GM12878 (cell line): ENCODE measurements around the gene EXOC8. TPM values are rescaled to one million over a fixed set of nuclear protein-coding genes. Genes with fewer than 3 reads are reported as not detected.

Experiments
- ATAC-seq: fragments of 200-7000 bp; cut with Tn5 transposase; 3 replicates; pipeline ENCODE4 v1.9.1; 2020; ENCODE audit warnings: mild to moderate bottlenecking, moderate library complexity
- BruUV-seq: library from RNA; stranded (reverse); fragments of 400-500 nt; replicated peaks from 2 replicates; lab custom pipeline; 2021; lab: Mats Ljungman, UMichigan
- CTCF ChIA-PET: fragments of 300-600 bp; sonication (Branson Sonifier 250); formaldehyde crosslinking; extraction: SDS; loops from one replicate; lab custom pipeline; 2021; ENCODE audit warnings: inconsistent platforms; lab: Yijun Ruan, JAX
- POLR2A ChIA-PET: fragments of 350-600 bp; formaldehyde crosslinking; extraction: SDS; loops from one replicate; lab custom pipeline; 2021; ENCODE audit warnings: inconsistent platforms; lab: Charles Lee
- RAD21 ChIA-PET: fragments of 300-600 bp; sonication (Branson Sonifier 250); formaldehyde crosslinking; loops from one replicate; lab custom pipeline; 2023; ENCODE audit warnings: antibody characterized with exemption; ENCODE audit not compliant: unreplicated experiment; lab: Charles Lee
- SMC1A ChIA-PET: fragments of 300-600 bp; sonication (Branson Sonifier 250); formaldehyde crosslinking; loops from one replicate; lab custom pipeline; 2023; ENCODE audit not compliant: unreplicated experiment, uncharacterized antibody; lab: Charles Lee
- DNase-seq: peaks from one replicate; pipeline ENCODE4 v3.0.0-alpha.2; 2011; ENCODE audit warnings: low read depth, low spot score
- FAIRE-seq: peaks from 3 replicates; lab custom pipeline; 2011; peaks lifted over from hg19 to GRCh38; lab: Jason Lieb, UNC
- H2AFZ ChIP-seq: 2 replicates; pipeline ENCODE4 v1.6.0; 2011; ENCODE audit warnings: low read depth, low read length, control low read depth; ENCODE audit not compliant: control insufficient read depth
- H3K27ac ChIP-seq: 2 replicates; pipeline ENCODE4 v1.5.1; 2011; ENCODE audit warnings: control low read depth; ENCODE audit not compliant: control insufficient read depth, insufficient read depth
- H3K27me3 ChIP-seq, 2 experiments: replicated peaks in 1 of 2; 2 replicates each; pipeline versions ENCODE4 v1.6.0 to v1.6.1; 2011; ENCODE audit warnings: low read length in 1 of 2; ENCODE audit not compliant: control insufficient read depth in 2 of 2, insufficient read depth in 2 of 2
- H3K36me3 ChIP-seq, 2 experiments: 2 replicates each; pipeline ENCODE4 v1.5.1; 2011; ENCODE audit warnings: low read length in 1 of 2; ENCODE audit not compliant: control insufficient read depth in 2 of 2, insufficient read depth in 2 of 2
- H3K4me1 ChIP-seq: 2 replicates; pipeline ENCODE4 v1.6.1; 2011; ENCODE audit warnings: mild to moderate bottlenecking, low read length, moderate library complexity, mixed read lengths; ENCODE audit not compliant: control insufficient read depth, insufficient read depth
- H3K4me2 ChIP-seq: 2 replicates; pipeline ENCODE4 v1.6.0; 2011; ENCODE audit warnings: control low read depth; ENCODE audit not compliant: control insufficient read depth, insufficient read depth
- H3K4me3 ChIP-seq: fragments of 200-600 bp; sonication (generic); 2 replicates; pipeline ENCODE4 v1.5.1; 2016
- H3K79me2 ChIP-seq: 2 replicates; pipeline ENCODE4 v1.6.0; 2011; ENCODE audit warnings: low read length; ENCODE audit not compliant: control insufficient read depth, insufficient read depth
- H3K9ac ChIP-seq: 2 replicates; pipeline ENCODE4 v1.8.0; 2011; ENCODE audit warnings: low read length, control low read depth, mixed read lengths; ENCODE audit not compliant: control insufficient read depth, insufficient read depth
- H3K9me3 ChIP-seq: replicated peaks from 3 replicates; pipeline ENCODE4 v1.5.1; 2011; ENCODE audit warnings: mild to moderate bottlenecking, low read length; ENCODE audit not compliant: control insufficient read depth, insufficient read depth
- H4K20me1 ChIP-seq: 2 replicates; pipeline ENCODE4 v1.6.0; 2011; ENCODE audit not compliant: control insufficient read depth, insufficient read depth
- CBX5 ChIP-seq: sonication (generic); IDR thresholded peaks from 2 replicates; pipeline ENCODE4 v1.6.1; 2016; ENCODE audit warnings: low read depth, moderate library complexity, mild to moderate bottlenecking, inconsistent platforms
- CEBPZ ChIP-seq: fragments of 150-350 bp; IDR thresholded peaks from 2 replicates; pipeline ENCODE4 v1.6.1; 2016; ENCODE audit warnings: low read depth, low read length
- CHD1 ChIP-seq: IDR thresholded peaks from 2 replicates; pipeline ENCODE4 v1.6.1; 2012; ENCODE audit warnings: low read depth, low read length, improper control_type of control experiment
- IRF3 ChIP-seq: fragments of 450-650 bp; IDR thresholded peaks from 2 replicates; pipeline ENCODE4 v1.6.1; 2014; ENCODE audit warnings: mild to moderate bottlenecking
- IRF4 ChIP-seq: IDR thresholded peaks from 2 replicates; pipeline ENCODE4 v1.6.1; 2011; ENCODE audit warnings: low read depth, low read length
- MTA3 ChIP-seq: IDR thresholded peaks from 2 replicates; pipeline ENCODE4 v1.6.1; 2012; ENCODE audit warnings: low read length, inconsistent platforms, borderline replicate concordance
- NRF1 ChIP-seq: conservative IDR thresholded peaks from 2 replicates; pipeline ENCODE4 v1.6.1; 2011; ENCODE audit warnings: mild to moderate bottlenecking, low read depth, low read length, improper control_type of control experiment
- PAX5 ChIP-seq: IDR thresholded peaks from 2 replicates; pipeline ENCODE4 v1.6.1; 2011; ENCODE audit warnings: low read depth, low read length, borderline replicate concordance
- SIX5 ChIP-seq: IDR thresholded peaks from 2 replicates; pipeline ENCODE4 v1.6.1; 2011; ENCODE audit warnings: mild to moderate bottlenecking, low read depth, low read length, moderate library complexity; ENCODE audit not compliant: severe bottlenecking
- SREBF1 ChIP-seq: IDR thresholded peaks from 2 replicates; pipeline ENCODE4 v1.6.1; 2012; ENCODE audit warnings: mild to moderate bottlenecking, low read length
- SRF ChIP-seq, 2 experiments: IDR thresholded peaks; 2 replicates each; pipeline ENCODE4 v1.6.1; 2011; ENCODE audit warnings: low read depth in 2 of 2, low read length in 2 of 2, mild to moderate bottlenecking in 1 of 2, moderate library complexity in 1 of 2
- YY1 ChIP-seq: IDR thresholded peaks from 2 replicates; pipeline ENCODE4 v1.6.1; 2011; ENCODE audit warnings: low read depth, mild to moderate bottlenecking, low read length
- WGBS: methylation state at CpG from one replicate; pipeline ENCODE4 v1.1.6; 2016; ENCODE audit warnings: low lambda C conversion rate; ENCODE audit not compliant: insufficient replicate concordance, insufficient coverage; ENCODE audit errors: missing lambda C conversion rate; 5-methylcytosine and 5-hydroxymethylcytosine counted together
- in situ Hi-C: fragments of 300-500 bp; cut with MboI; formaldehyde crosslinking; loops from 9 replicates; pipeline ENCODE4 v1.14.3; 2018; ENCODE audit warnings: mixed read lengths
- intact Hi-C: fragments of 100-400 bp; cut with micrococcal nuclease; formaldehyde crosslinking; loops from one replicate; pipeline ENCODE4 v1.14.2; 2022; ENCODE audit not compliant: unreplicated experiment
- polyA plus RNA-seq, 11 experiments: library from polyadenylated mRNA; depleted of rRNA in 4 of 11; unstranded in 6 of 11; stranded (reverse) in 5 of 11; fragments of >200 nt; fragmentation: Nextera tagmentation in 4 of 11; fragmentation: Illumina TruSeq in 1 of 11; extraction: Ambion mirVana in 4 of 11; extraction: Trizol in 1 of 11; gene quantifications; 1 replicate in 1 of 11; 2 replicates in 10 of 11; pipeline versions ENCODE4 v1.2.1 to v1.2.3, GENCODE V29; 2011 to 2016; ENCODE audit warnings: inconsistent platforms in 2 of 11, missing spikeins in 2 of 11, low read depth in 1 of 11
- total RNA-seq, 4 experiments: library from RNA; depleted of rRNA in 3 of 4; stranded (reverse); fragments of >200 nt in 3 of 4; fragmentation: Illumina TruSeq in 1 of 4; extraction: Trizol in 1 of 4; gene quantifications; 2 replicates each; pipeline versions ENCODE4 v1.2.1 to v1.2.3, GENCODE V29; 2013 to 2021

EXOC8 gene
- total and polyA plus RNA-seq, 10 of the 15 experiments (the other 5 are each of a cell fraction or from before 2014, with no cell fraction given), result 2.0 to 11.3 (median 6.3) TPM

- H3K4me1 ChIP-seq, result peaks cover 8% of the 10 kb centered on the region; the same call in 1 of the 2 replicates
- no TSS peak for BruUV-seq
- no peaks in the 10 kb centered on the region for H4K20me1 ChIP-seq
- H3K4me2 ChIP-seq, result no peak overlapping the region
- ChIA-PET SMC1A (no interaction called here), CTCF (no interaction called here), RAD21 (no interaction called here), POLR2A (no interaction called here)
- no peaks in the 10 kb centered on the region for H3K36me3 ChIP-seq
- intact Hi-C loops (no loop called here), in situ Hi-C loops (no loop called here)
- FAIRE-seq, result no peak
- no peak overlapping the region for H3K9ac ChIP-seq
- H3K9me3 ChIP-seq, result no peaks in the 10 kb centered on the region
- no peak overlapping the region for H3K27ac ChIP-seq
- H3K27me3 ChIP-seq, result no peaks in the 10 kb centered on the region
- 86% methylated on average over 5 of the region's 5 CpGs for WGBS
- H3K79me2 ChIP-seq, result peaks cover 3% of the 10 kb centered on the region; the same call in 1 of the 2 replicates
- H2AFZ ChIP-seq, result no peak overlapping the region
- no peak for ATAC-seq
- TF ChIP-seq NRF1, result no peak
- TF ChIP-seq CBX5, result no peak
- no peak for TF ChIP-seq MTA3
- TF ChIP-seq SREBF1, result no peak
- TF ChIP-seq IRF4, result no peak
- no peak for TF ChIP-seq SRF (IDR thresholded peaks at IDR 0.05; ENCODE audit: low read depth in 2 of 2, low read length in 2 of 2)
- TF ChIP-seq, all 136 proteins: peak for 0
- H3K4me3 ChIP-seq, result no peak overlapping the region
- no peak for DNase-seq
Observed at GRCh38 chr1:231327617-231328016, 10.0 kb downstream of the EXOC8 start.

GRCh38 chr1:231326248-231326647, 11.4 kb downstream of the EXOC8 start:
- Histone ChIP-seq H2AFZ (no peak overlapping the region), H3K9me3 (no peaks in the 10 kb centered on the region), H3K27ac (no peak overlapping the region), H3K4me1 (peaks cover 8% of the 10 kb centered on the region; the same call in 1 of the 2 replicates), H4K20me1 (no peaks in the 10 kb centered on the region), H3K79me2 (no peaks in the 10 kb centered on the region), H3K36me3 (no peaks in the 10 kb centered on the region), H3K27me3 (no peaks in the 10 kb centered on the region), H3K4me3 (no peak overlapping the region), H3K9ac (no peak overlapping the region), H3K4me2 (no peak overlapping the region)
- intact Hi-C loops, result no loop called here
- in situ Hi-C loops, result no loop called here
- CTCF ChIA-PET, result interaction anchor here (0.6 kb wide), 1 partner anchor 11 kb away, joined by 3 read pairs; the partner anchor contains the start of gene EXOC8
- no peak for FAIRE-seq
- RAD21 ChIA-PET, result no interaction called here
- DNase-seq, result no peak
- POLR2A ChIA-PET, result no interaction called here
- 92% methylated on average over 1 of the region's 1 CpG for WGBS
- no TSS peak for BruUV-seq
- no peak for ATAC-seq
- SMC1A ChIA-PET, result interaction anchor here (0.6 kb wide), 1 partner anchor 51 kb away, joined by 4 read pairs; no protein-coding TSS in a partner anchor
- TF ChIP-seq PAX5, result no peak
- no peak for TF ChIP-seq IRF3
- no peak for TF ChIP-seq MTA3
- TF ChIP-seq CHD1, result no peak
- TF ChIP-seq SIX5, result no peak
- no peak for TF ChIP-seq CEBPZ
- no peak for TF ChIP-seq YY1
